GM19351 (cell line): ENCODE measurements around the gene TEX14.

Experiments used
- ATAC-seq: cut with Tn5 transposase; IDR thresholded peaks from one replicate; pipeline ENCODE4 v1.9.1; 2021; ENCODE audit warnings: mild to moderate bottlenecking, moderate library complexity; ENCODE audit not compliant: unreplicated experiment

TEX14 gene

GRCh38 chr17:58691701-58692238, at the start of gene TEX14:
TEX14 (minus strand) TSS chr17:58692045; CDS start chr17:58652001, 40,044 bp downstream.
- ATAC-seq, result no peak

GRCh38 chr17:58741121-58741625, 49.3 kb upstream of the TEX14 start:
- no peak for ATAC-seq

- no peak for ATAC-seq
These were observed 43.0 kb upstream of the TEX14 start for GRCh38 chr17:58734811-58735210.

GRCh38 chr17:58734040-58734439, 42.2 kb upstream of the TEX14 start:
- ATAC-seq, result no peak

GRCh38 chr17:58730937-58731336, 39.1 kb upstream of the TEX14 start:
- no peak for ATAC-seq

GRCh38 chr17:58728798-58729197, 37.0 kb upstream of the TEX14 start:
- no peak for ATAC-seq

GRCh38 chr17:58722696-58723095, 30.9 kb upstream of the TEX14 start:
- ATAC-seq, result no peak

- no peak for ATAC-seq
These were observed 30.4 kb upstream of the TEX14 start for GRCh38 chr17:58722274-58722673.

GRCh38 chr17:58710948-58711552, 19.2 kb upstream of the TEX14 start:
- ATAC-seq, result no peak

- no peak for ATAC-seq
These were observed 14.7 kb upstream of the TEX14 start for GRCh38 chr17:58706351-58707140.

GRCh38 chr17:58703916-58704286, 12.1 kb upstream of the TEX14 start:
- ATAC-seq, result no peak

- no peak for ATAC-seq
These were observed 11.5 kb upstream of the TEX14 start for GRCh38 chr17:58703137-58703915.

- no peak for ATAC-seq
These were observed 10.9 kb upstream of the TEX14 start for GRCh38 chr17:58702708-58703107.

GRCh38 chr17:58702045-58702476, 10.2 kb upstream of the TEX14 start:
- no peak for ATAC-seq

GRCh38 chr17:58699771-58700170, 7.9 kb upstream of the TEX14 start:
- no peak for ATAC-seq

- no peak for ATAC-seq
These were observed 3.0 kb upstream of the TEX14 start for GRCh38 chr17:58694826-58695225.

- ATAC-seq, result no peak
These were observed 2.5 kb upstream of the TEX14 start for GRCh38 chr17:58694302-58694701.

GRCh38 chr17:58693751-58694150, 1.9 kb upstream of the TEX14 start:
- ATAC-seq, result no peak

GRCh38 chr17:58693208-58693607, 1.4 kb upstream of the TEX14 start:
- ATAC-seq, result no peak

GRCh38 chr17:58692239-58693055, 602 bp upstream of the TEX14 start, which contains the start of gene RAD51C:
RAD51C (plus strand) TSS chr17:58692602; CDS start chr17:58692644, 42 bp downstream.
- peak; percentile 99 for ATAC-seq
